Fibroblast of lung (primary cell): ENCODE results near the gene ZCWPW2. TPM values are rescaled to one million over a fixed set of nuclear protein-coding genes. Genes with fewer than 3 reads are reported as not detected.
A peak's percentile ranks its signal among the peaks of the same experiment; 100 is the strongest.

Source experiments
- DNase-seq, 2 donors: peaks; one replicate each; pipeline versions ENCODE4 v3.0.0 to v3.0.0-alpha.2; 2010; ENCODE audit warnings: low read depth in 2 of 2
- H2AFZ ChIP-seq: 2 replicates; pipeline ENCODE4 v1.5.1; 2012; ENCODE audit warnings: low read length, control low read depth, inconsistent platforms
- H3K27ac ChIP-seq: 2 replicates; pipeline ENCODE4 v1.5.1; 2011; ENCODE audit warnings: low read length, control low read depth; ENCODE audit not compliant: insufficient read depth
- H3K27me3 ChIP-seq: 2 replicates; pipeline ENCODE4 v1.5.1; 2011; ENCODE audit warnings: mild to moderate bottlenecking, low read length; ENCODE audit not compliant: control insufficient read depth, insufficient read depth
- H3K36me3 ChIP-seq: 2 replicates; pipeline ENCODE4 v1.5.1; 2011; ENCODE audit warnings: low read length; ENCODE audit not compliant: control insufficient read depth, insufficient read depth
- H3K4me1 ChIP-seq: 2 replicates; pipeline ENCODE4 v1.5.1; 2011; ENCODE audit warnings: low read length; ENCODE audit not compliant: control insufficient read depth, insufficient read depth; ENCODE audit errors: extremely low read depth
- H3K4me2 ChIP-seq: 2 replicates; pipeline ENCODE4 v1.5.1; 2011; ENCODE audit warnings: low read length, control low read depth; ENCODE audit not compliant: insufficient read depth; ENCODE audit errors: extremely low read depth
- H3K4me3 ChIP-seq, 4 experiments: fragments of 200-600 bp in 1 of 4; sonication (generic) in 1 of 4; replicated peaks in 1 of 4; 2 replicates each; pipeline ENCODE4 v1.5.1; 2011 to 2016; ENCODE audit warnings: low read length in 4 of 4, low read depth in 3 of 4, mild to moderate bottlenecking in 3 of 4, control low read depth in 2 of 4, inconsistent platforms in 1 of 4, mixed read lengths in 1 of 4; ENCODE audit not compliant: insufficient read depth in 1 of 4; ENCODE audit errors: control extremely low read depth in 1 of 4
- H3K79me2 ChIP-seq: 2 replicates; pipeline ENCODE4 v1.5.1; 2012; ENCODE audit warnings: mild to moderate bottlenecking, low read length, inconsistent platforms; ENCODE audit not compliant: control insufficient read depth, insufficient read depth
- H3K9ac ChIP-seq: 2 replicates; pipeline ENCODE4 v1.5.1; 2011; ENCODE audit warnings: mild to moderate bottlenecking, low read length, control low read depth; ENCODE audit not compliant: insufficient read depth
- H3K9me3 ChIP-seq: 2 replicates; pipeline ENCODE4 v1.5.1; 2012; ENCODE audit warnings: low read depth, low read length; ENCODE audit not compliant: control insufficient read depth, insufficient read depth
- H4K20me1 ChIP-seq: 2 replicates; pipeline ENCODE4 v1.5.1; 2011; ENCODE audit warnings: low read length; ENCODE audit not compliant: control insufficient read depth, insufficient read depth; ENCODE audit errors: extremely low read depth
- CTCF ChIP-seq, 2 donors: IDR thresholded peaks in 1 of 2; conservative IDR thresholded peaks in 1 of 2; 1 replicate in 1 of 2; 2 replicates in 1 of 2; pipeline ENCODE4 v1.5.1; 2011 to 2012; ENCODE audit warnings: low read length in 2 of 2, control low read depth in 1 of 2, inconsistent platforms in 1 of 2, low read depth in 1 of 2, mild to moderate bottlenecking in 1 of 2
- EZH2 ChIP-seq: IDR thresholded peaks from 2 replicates; pipeline ENCODE4 v1.5.1; 2012; ENCODE audit warnings: low read length, control low read depth, mild to moderate bottlenecking; ENCODE audit errors: missing control alignments
- polyA plus RNA-seq, 2 donors: library from polyadenylated mRNA; depleted of rRNA in 1 of 2; stranded (reverse) in 1 of 2; unstranded in 1 of 2; fragments of >200 nt; gene quantifications; 2 replicates each; pipeline ENCODE4 v1.2.1, GENCODE V29; 2011 to 2012; ENCODE audit warnings: missing spikeins in 1 of 2
- total RNA-seq: library from RNA; depleted of rRNA; stranded (reverse); fragments of >200 nt; gene quantifications from 2 replicates; pipeline ENCODE4 v1.2.1, GENCODE V29; 2014

ZCWPW2 gene
- total and polyA plus RNA-seq, 2 donors (not counting 1 experiment from before 2014, with no cell fraction given), result 0.68 to 1.7 TPM

GRCh38 chr3:28337230-28337629, 11.3 kb upstream of the ZCWPW2 start:
- no peaks in the 10 kb centered on the region for H3K9me3 ChIP-seq
- H3K4me2 ChIP-seq, result no peak overlapping the region
- no peak overlapping the region for H3K4me3 ChIP-seq
- peaks cover 4% of the 10 kb centered on the region for H3K79me2 ChIP-seq
- no peak for DNase-seq
- no peaks in the 10 kb centered on the region for H4K20me1 ChIP-seq
- H3K36me3 ChIP-seq, result no peaks in the 10 kb centered on the region
- no peaks in the 10 kb centered on the region for H3K27me3 ChIP-seq
- no peaks in the 10 kb centered on the region for H3K4me1 ChIP-seq
- no peak overlapping the region for H3K27ac ChIP-seq
- no peak overlapping the region for H2AFZ ChIP-seq
- no peak overlapping the region for H3K9ac ChIP-seq
- TF ChIP-seq EZH2, result no peak
- no peak for TF ChIP-seq CTCF (conservative IDR thresholded peaks at IDR 0.05 in 1 of 2, IDR thresholded peaks at IDR 0.05 in 1 of 2; ENCODE audit: low read depth in 1 of 2, low read length in 2 of 2)

GRCh38 chr3:28343144-28343543, 5.4 kb upstream of the ZCWPW2 start:
- DNase-seq, result no peak
- TF ChIP-seq CTCF (conservative IDR thresholded peaks at IDR 0.05 in 1 of 2, IDR thresholded peaks at IDR 0.05 in 1 of 2; ENCODE audit: low read depth in 1 of 2, low read length in 2 of 2) (no peak), EZH2 (no peak)
- Histone ChIP-seq H4K20me1 (no peaks in the 10 kb centered on the region), H3K4me1 (peaks cover 5% of the 10 kb centered on the region), H3K4me2 (peak overlapping the region; percentile 30), H2AFZ (peak overlapping the region; percentile 12), H3K9me3 (no peaks in the 10 kb centered on the region), H3K79me2 (peaks cover 41% of the 10 kb centered on the region), H3K36me3 (no peaks in the 10 kb centered on the region), H3K4me3 (peak overlapping the region in 3 of 4 experiments; percentile 4 to 62 (median 43)), H3K27ac (peak overlapping the region; percentile 7), H3K27me3 (no peaks in the 10 kb centered on the region), H3K9ac (no peak overlapping the region)

GRCh38 chr3:28345690-28346089, 2.8 kb upstream of the ZCWPW2 start:
- peaks cover 42% of the 10 kb centered on the region for H3K79me2 ChIP-seq
- H3K4me2 ChIP-seq, result peak overlapping the region; percentile 18
- no peak overlapping the region for H3K27ac ChIP-seq

More at GRCh38 chr3:28345690-28346089, 2.8 kb upstream of the ZCWPW2 start:
- Histone ChIP-seq H3K9me3 (no peaks in the 10 kb centered on the region), H3K9ac (no peak overlapping the region), H2AFZ (no peak overlapping the region), H3K4me1 (peaks cover 5% of the 10 kb centered on the region), H4K20me1 (no peaks in the 10 kb centered on the region), H3K4me3 (peak overlapping the region in 2 of 4 experiments; percentile 79 to 99), H3K27me3 (no peaks in the 10 kb centered on the region), H3K36me3 (no peaks in the 10 kb centered on the region)
- no peak for DNase-seq
- no peak for TF ChIP-seq CTCF (conservative IDR thresholded peaks at IDR 0.05 in 1 of 2, IDR thresholded peaks at IDR 0.05 in 1 of 2; ENCODE audit: low read depth in 1 of 2, low read length in 2 of 2)
- no peak for TF ChIP-seq EZH2
